Calu3 (cell line): ENCODE measurements around the gene CIB4. TPM values are rescaled to one million over a fixed set of nuclear protein-coding genes. Genes with fewer than 3 reads are reported as not detected.

Source experiments
- BruUV-seq: library from RNA; stranded (reverse); fragments of 400-500 nt; replicated peaks from 2 replicates; lab custom pipeline; 2021; lab: Mats Ljungman, UMichigan
- CTCF ChIA-PET: fragments of 300-600 bp; sonication (Branson Sonifier 250); formaldehyde crosslinking; loops from one replicate; lab custom pipeline; 2022; ENCODE audit warnings: antibody characterized with exemption; lab: Charles Lee
- DNase-seq: peaks from one replicate; pipeline ENCODE4 v3.0.0; 2022
- H3K27ac Mint-ChIP-seq: one replicate; pipeline ENCODE4 v1.8.0; 2022; ENCODE audit warnings: mixed read lengths; ENCODE audit not compliant: unreplicated experiment
- H3K27me3 Mint-ChIP-seq: one replicate; pipeline ENCODE4 v1.8.0; 2022; ENCODE audit warnings: mixed read lengths; ENCODE audit not compliant: unreplicated experiment
- H3K36me3 Mint-ChIP-seq: one replicate; pipeline ENCODE4 v1.8.0; 2022; ENCODE audit warnings: mild to moderate bottlenecking, moderate library complexity, mixed read lengths; ENCODE audit not compliant: insufficient read depth, unreplicated experiment
- H3K4me1 Mint-ChIP-seq: one replicate; pipeline ENCODE4 v1.8.0; 2022; ENCODE audit warnings: mild to moderate bottlenecking, low read depth, mixed read lengths; ENCODE audit not compliant: unreplicated experiment
- H3K4me3 Mint-ChIP-seq: one replicate; pipeline ENCODE4 v1.8.0; 2022; ENCODE audit warnings: mild to moderate bottlenecking, low read depth, moderate library complexity, mixed read lengths; ENCODE audit not compliant: unreplicated experiment
- H3K9me3 Mint-ChIP-seq: one replicate; pipeline ENCODE4 v1.8.0; 2022; ENCODE audit warnings: low read depth, mixed read lengths; ENCODE audit not compliant: unreplicated experiment
- intact Hi-C: fragments of 100-400 bp; cut with micrococcal nuclease; formaldehyde crosslinking; loops from one replicate; pipeline ENCODE4 v1.10.0; 2022; ENCODE audit not compliant: unreplicated experiment
- total RNA-seq: library from RNA; stranded (reverse); gene quantifications from 2 replicates; pipeline ENCODE4 v1.2.3, GENCODE V29; 2022
- TF ChIP-seq, protein P1 (sequence below): fragments of 200-600 bp; IDR thresholded peaks from one replicate; pipeline ENCODE4 v1.8.0; 2022; ENCODE audit warnings: antibody characterized with exemption; ENCODE audit not compliant: unreplicated experiment

CIB4 gene
- total RNA-seq, 1 experiment from 2014 or later, result not detected

DNA sequence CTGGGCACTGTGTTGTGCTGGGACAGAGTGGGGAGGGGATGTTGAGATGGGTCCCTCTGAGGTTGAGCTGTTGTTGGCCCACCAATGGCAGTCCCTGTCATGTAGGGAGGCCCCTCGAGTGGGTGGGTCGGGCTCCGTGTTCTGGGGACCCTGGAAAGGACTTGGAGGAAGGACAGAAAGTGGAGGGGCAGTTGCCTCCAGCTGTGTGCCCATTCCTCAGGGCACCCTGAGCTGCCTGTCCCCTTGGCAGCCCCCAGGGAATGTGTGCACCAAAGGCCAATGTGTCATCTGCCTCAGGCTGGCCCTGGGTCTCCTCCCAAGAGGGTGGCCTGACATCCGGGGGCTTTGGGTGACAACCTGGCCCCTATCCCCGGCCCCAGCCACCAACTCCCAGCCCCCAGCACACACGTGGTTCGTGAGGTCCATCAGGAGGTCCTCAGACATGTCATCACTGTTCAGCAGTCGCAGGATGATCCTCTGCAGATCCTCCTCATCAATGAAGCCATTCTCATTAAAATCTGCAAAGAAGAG, 57.7 kb downstream of the CIB4 start:
- TF ChIP-seq, protein P1, sequence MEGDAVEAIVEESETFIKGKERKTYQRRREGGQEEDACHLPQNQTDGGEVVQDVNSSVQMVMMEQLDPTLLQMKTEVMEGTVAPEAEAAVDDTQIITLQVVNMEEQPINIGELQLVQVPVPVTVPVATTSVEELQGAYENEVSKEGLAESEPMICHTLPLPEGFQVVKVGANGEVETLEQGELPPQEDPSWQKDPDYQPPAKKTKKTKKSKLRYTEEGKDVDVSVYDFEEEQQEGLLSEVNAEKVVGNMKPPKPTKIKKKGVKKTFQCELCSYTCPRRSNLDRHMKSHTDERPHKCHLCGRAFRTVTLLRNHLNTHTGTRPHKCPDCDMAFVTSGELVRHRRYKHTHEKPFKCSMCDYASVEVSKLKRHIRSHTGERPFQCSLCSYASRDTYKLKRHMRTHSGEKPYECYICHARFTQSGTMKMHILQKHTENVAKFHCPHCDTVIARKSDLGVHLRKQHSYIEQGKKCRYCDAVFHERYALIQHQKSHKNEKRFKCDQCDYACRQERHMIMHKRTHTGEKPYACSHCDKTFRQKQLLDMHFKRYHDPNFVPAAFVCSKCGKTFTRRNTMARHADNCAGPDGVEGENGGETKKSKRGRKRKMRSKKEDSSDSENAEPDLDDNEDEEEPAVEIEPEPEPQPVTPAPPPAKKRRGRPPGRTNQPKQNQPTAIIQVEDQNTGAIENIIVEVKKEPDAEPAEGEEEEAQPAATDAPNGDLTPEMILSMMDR, result no peak
- Mint-ChIP-seq H3K4me3 (no peak overlapping the region), H3K27me3 (peaks cover 63% of the 10 kb centered on the region), H3K36me3 (no peaks in the 10 kb centered on the region), H3K4me1 (no peaks in the 10 kb centered on the region), H3K9me3 (no peaks in the 10 kb centered on the region), H3K27ac (no peak overlapping the region)
- DNase-seq, result no peak
- no TSS peak for BruUV-seq
- intact Hi-C loops, result no loop called here
- CTCF ChIA-PET, result no interaction called here

DNA sequence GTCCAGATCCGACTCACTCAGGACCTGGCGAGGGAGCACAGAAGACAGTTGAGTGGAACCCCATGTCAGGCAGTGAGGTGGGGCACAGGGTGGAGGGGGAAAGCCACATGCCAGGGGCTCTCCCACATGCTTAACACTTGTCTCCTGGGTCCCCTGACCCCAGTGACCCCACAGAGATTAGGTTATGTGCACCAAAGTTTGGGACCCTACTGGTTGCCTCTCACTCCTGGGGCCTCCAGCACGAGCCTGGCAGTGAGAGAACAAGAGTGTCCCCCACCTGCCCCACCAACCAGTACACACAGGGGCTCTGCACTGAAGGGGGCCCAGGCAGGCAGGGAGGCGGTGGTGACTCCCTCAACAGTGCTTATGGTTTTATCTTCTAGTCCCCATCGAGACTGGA, 58.3 kb downstream of the CIB4 start:
- no peak overlapping the region for H3K27ac Mint-ChIP-seq
- CTCF ChIA-PET, result no interaction called here
- peaks cover 58% of the 10 kb centered on the region for H3K27me3 Mint-ChIP-seq
- H3K36me3 Mint-ChIP-seq, result no peaks in the 10 kb centered on the region
- no peaks in the 10 kb centered on the region for H3K4me1 Mint-ChIP-seq
- intact Hi-C loops, result no loop called here
- H3K9me3 Mint-ChIP-seq, result no peaks in the 10 kb centered on the region
- no TSS peak for BruUV-seq
- TF ChIP-seq, protein P1, result no peak
- H3K4me3 Mint-ChIP-seq, result no peak overlapping the region
- no peak for DNase-seq

DNA sequence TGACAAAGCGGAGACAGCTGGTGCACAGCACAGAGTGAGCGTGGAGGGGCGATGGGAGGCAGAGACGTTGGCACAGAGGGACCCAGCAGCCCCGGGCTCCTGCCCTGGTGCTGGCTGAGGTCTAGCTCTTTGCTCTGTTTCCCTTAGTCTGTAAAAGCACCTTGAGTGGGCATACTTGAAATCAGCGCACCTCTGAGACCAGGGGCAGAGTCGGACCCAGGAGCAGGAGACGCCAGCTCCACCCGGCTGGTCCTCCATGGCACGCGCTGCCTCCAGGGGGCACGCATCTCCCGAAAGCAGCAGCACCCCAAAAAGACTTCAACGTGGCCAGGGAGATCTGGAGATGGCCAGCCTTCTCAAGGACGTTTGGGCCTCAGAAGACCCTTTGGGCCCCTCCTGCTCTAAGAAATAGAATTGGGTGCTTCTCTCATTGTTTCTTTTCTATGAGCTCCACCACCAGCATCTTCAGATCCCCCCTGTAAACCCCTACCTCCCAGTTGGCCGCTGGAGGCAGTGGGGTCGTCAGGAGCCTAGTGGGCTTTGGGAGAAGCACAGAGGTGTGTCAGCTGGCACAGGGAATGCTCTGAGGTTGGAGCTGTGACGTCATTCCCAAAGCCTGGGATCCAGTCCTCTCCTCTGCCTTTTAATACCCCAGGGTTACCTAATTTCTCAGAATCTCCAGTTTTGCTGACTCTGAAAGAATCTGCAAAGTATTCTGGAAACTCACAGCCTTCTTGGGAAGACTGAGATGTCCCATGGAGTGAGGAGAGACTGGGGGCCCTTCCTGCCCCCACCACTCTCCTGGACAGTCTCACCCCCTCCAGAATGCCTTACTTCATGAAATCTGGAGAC, 58.9 kb downstream of the CIB4 start:
- Mint-ChIP-seq H3K36me3 (peaks cover 4% of the 10 kb centered on the region), H3K27me3 (peaks cover 58% of the 10 kb centered on the region), H3K27ac (no peak overlapping the region), H3K4me1 (no peaks in the 10 kb centered on the region), H3K9me3 (no peaks in the 10 kb centered on the region), H3K4me3 (no peak overlapping the region)
- CTCF ChIA-PET, result interaction anchor here (1.7 kb wide), 1 partner anchor 61 kb away, joined by 7 read pairs; no protein-coding TSS in a partner anchor
- no TSS peak for BruUV-seq
- TF ChIP-seq, protein P1, result no peak
- intact Hi-C loops, result no loop called here
- no peak for DNase-seq

DNA sequence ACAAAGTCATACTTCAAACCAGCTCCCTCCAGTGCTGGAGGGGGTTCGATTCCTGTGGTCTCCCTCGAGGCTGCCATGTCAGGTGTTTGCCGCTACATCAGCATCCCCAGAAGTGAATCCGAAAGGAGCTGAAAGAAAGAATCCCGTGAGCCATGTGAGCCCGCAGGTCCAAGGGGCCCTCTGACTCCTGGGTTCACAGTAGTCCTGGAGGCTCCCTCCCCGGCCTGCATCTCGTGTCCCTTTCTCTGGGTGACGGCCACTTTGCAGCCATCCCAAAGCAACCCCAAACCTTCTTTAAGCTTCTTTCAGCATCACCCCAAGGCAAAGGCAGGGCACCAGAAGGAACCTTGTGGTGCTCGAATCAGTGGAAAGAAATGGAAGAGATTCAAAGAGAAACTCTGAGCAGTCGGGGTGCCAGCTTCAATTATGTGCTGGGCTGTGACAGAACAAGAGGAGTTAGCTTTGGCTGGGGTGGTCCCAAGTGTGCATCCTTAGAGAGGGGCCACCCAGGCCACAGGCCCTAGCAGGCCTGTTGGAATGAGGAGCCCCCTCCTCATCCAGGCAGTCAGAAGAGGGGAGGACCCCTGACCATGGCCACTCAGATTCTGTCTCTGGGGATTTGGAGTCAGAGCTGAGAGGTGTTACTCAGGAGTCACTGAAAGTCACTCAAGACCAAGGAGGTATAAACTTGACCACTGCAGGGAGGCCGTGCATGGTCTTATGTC, 59.7 kb downstream of the CIB4 start:
- TF ChIP-seq, protein P1, result no peak
- DNase-seq, result no peak
- CTCF ChIA-PET, result interaction anchor here (1.7 kb wide), 1 partner anchor 61 kb away, joined by 7 read pairs; no protein-coding TSS in a partner anchor
- no peak overlapping the region for H3K4me3 Mint-ChIP-seq
- no TSS peak for BruUV-seq
- intact Hi-C loops, result no loop called here
- H3K36me3 Mint-ChIP-seq, result peaks cover 6% of the 10 kb centered on the region
- peaks cover 50% of the 10 kb centered on the region for H3K27me3 Mint-ChIP-seq
- H3K27ac Mint-ChIP-seq, result no peak overlapping the region
- H3K9me3 Mint-ChIP-seq, result no peaks in the 10 kb centered on the region
- H3K4me1 Mint-ChIP-seq, result no peaks in the 10 kb centered on the region
